Measurements from ENCODE around the gene ITGAD.

The ITGAD gene

DNA sequence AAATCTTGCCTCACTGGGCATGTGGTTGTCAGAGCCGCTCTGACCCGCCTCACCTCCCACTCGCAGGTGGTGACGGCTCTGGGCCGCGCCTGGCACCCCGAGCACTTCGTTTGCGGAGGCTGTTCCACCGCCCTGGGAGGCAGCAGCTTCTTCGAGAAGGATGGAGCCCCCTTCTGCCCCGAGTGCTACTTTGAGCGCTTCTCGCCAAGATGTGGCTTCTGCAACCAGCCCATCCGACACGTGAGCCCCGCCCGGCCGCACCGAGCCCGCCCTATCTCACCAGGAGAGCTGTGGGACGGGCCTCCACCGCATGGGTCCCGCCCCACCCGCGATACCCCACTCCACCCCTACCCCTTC is 82.8 kb downstream of the ITGAD start:
- DNase-seq (ENCODE audit: low read depth), result no peak

Measured in activated T-helper 9 cell treated with anti-CD3 and anti-CD28 coated beads, Interleukin-2, amount 50 U/mL, for 16 hours (primary cell).